Measurements from ENCODE around the gene OR8D1. TPM values are rescaled to one million over a fixed set of nuclear protein-coding genes. Genes with fewer than 3 reads are reported as not detected.

OR8D1 gene
- total RNA-seq, 4 donors from 2014 or later = not detected

GRCh38 chr11:124339396-124340141 is 25.8 kb upstream of the OR8D1 start:
- Histone ChIP-seq H3K4me1 (no peaks in the 10 kb centered on the region), H3K4me3 (no peak overlapping the region)
- WGBS, 2 donors = 69 to 81% methylated on average over 6 of the region's 6 CpGs

GRCh38 chr11:124331873-124332272 is 18.1 kb upstream of the OR8D1 start:
- H3K27ac ChIP-seq = no peak overlapping the region
- H3K9me3 ChIP-seq = no peaks in the 10 kb centered on the region
- H3K4me3 ChIP-seq = no peak overlapping the region
- DNase-seq (ENCODE audit: low spot score in 2 of 2) = no peak
- H3K27me3 ChIP-seq = no peaks in the 10 kb centered on the region
- TF ChIP-seq POLR2A (IDR thresholded peaks at IDR 0.05) (no peak), CTCF (IDR thresholded peaks at IDR 0.05) (no peak), EP300 (IDR thresholded peaks at IDR 0.05) (no peak)
- H3K36me3 ChIP-seq = no peaks in the 10 kb centered on the region
- H3K4me1 ChIP-seq = no peaks in the 10 kb centered on the region
- 80 to 83% methylated on average over 3 of the region's 3 CpGs for WGBS, 2 donors

More at GRCh38 chr11:124339396-124340141, 25.8 kb upstream of the OR8D1 start:
- DNase-seq (ENCODE audit: low spot score in 2 of 2) = no peak
- Histone ChIP-seq H3K9me3 (no peaks in the 10 kb centered on the region), H3K36me3 (no peaks in the 10 kb centered on the region), H3K27ac (no peak overlapping the region), H3K27me3 (no peaks in the 10 kb centered on the region)
- TF ChIP-seq EP300 (IDR thresholded peaks at IDR 0.05) = no peak
- TF ChIP-seq CTCF (IDR thresholded peaks at IDR 0.05) = no peak
- TF ChIP-seq POLR2A (IDR thresholded peaks at IDR 0.05) = no peak

GRCh38 chr11:124329787-124330478 is 16.2 kb upstream of the OR8D1 start:
- Histone ChIP-seq H3K9me3 (no peaks in the 10 kb centered on the region), H3K27me3 (no peaks in the 10 kb centered on the region), H3K27ac (no peak overlapping the region), H3K4me1 (no peaks in the 10 kb centered on the region), H3K4me3 (no peak overlapping the region), H3K36me3 (no peaks in the 10 kb centered on the region)
- DNase-seq (ENCODE audit: low spot score in 2 of 2) = no peak
- 67 to 68% methylated on average over 2 of the region's 2 CpGs for WGBS, 2 donors
- TF ChIP-seq POLR2A (IDR thresholded peaks at IDR 0.05) (no peak), CTCF (IDR thresholded peaks at IDR 0.05) (no peak), EP300 (IDR thresholded peaks at IDR 0.05) (peak in 1 of 2 donors; percentile 16)

GRCh38 chr11:124327775-124328174 is 14.0 kb upstream of the OR8D1 start:
- WGBS, 2 donors = 83 to 85% methylated on average over 1 of the region's 1 CpG
- Histone ChIP-seq H3K4me3 (no peak overlapping the region), H3K27ac (no peak overlapping the region), H3K9me3 (no peaks in the 10 kb centered on the region), H3K27me3 (no peaks in the 10 kb centered on the region), H3K36me3 (no peaks in the 10 kb centered on the region), H3K4me1 (no peaks in the 10 kb centered on the region)
- TF ChIP-seq EP300 (IDR thresholded peaks at IDR 0.05) (no peak), CTCF (IDR thresholded peaks at IDR 0.05) (no peak), POLR2A (IDR thresholded peaks at IDR 0.05) (no peak)
- no peak for DNase-seq (ENCODE audit: low spot score in 2 of 2)

- no peaks in the 10 kb centered on the region for H3K27me3 ChIP-seq
- H3K4me3 ChIP-seq = no peak overlapping the region
- 73 to 88% methylated on average over 1 of the region's 1 CpG for WGBS, 2 donors
- no peaks in the 10 kb centered on the region for H3K36me3 ChIP-seq
- H3K4me1 ChIP-seq = no peaks in the 10 kb centered on the region
- TF ChIP-seq EP300 (IDR thresholded peaks at IDR 0.05) (no peak), POLR2A (IDR thresholded peaks at IDR 0.05) (no peak), CTCF (IDR thresholded peaks at IDR 0.05) (no peak)
- H3K27ac ChIP-seq = no peak overlapping the region
- no peaks in the 10 kb centered on the region for H3K9me3 ChIP-seq
- no peak for DNase-seq (ENCODE audit: low spot score in 2 of 2)
These were observed 8.6 kb upstream of the OR8D1 start for GRCh38 chr11:124322356-124322755.

Measured in tibial nerve (tissue), 4 donors.